ENCODE results near the gene PLAGL1.

PLAGL1 gene

GRCh38 chr6:143963158-143963919 lies 44.7 kb downstream of the PLAGL1 start:
- no peak for DNase-seq

- DNase-seq, result no peak
Observed at GRCh38 chr6:143961886-143962878, 45.9 kb downstream of the PLAGL1 start.

- DNase-seq, result no peak
Observed at GRCh38 chr6:143961066-143961465, 47.0 kb downstream of the PLAGL1 start.

GRCh38 chr6:143959927-143960326 lies 48.1 kb downstream of the PLAGL1 start:
- DNase-seq, result no peak

- no peak for DNase-seq
Observed at GRCh38 chr6:143958839-143959399, 49.1 kb downstream of the PLAGL1 start.

- no peak for DNase-seq
Observed at GRCh38 chr6:143957679-143958274, 50.3 kb downstream of the PLAGL1 start.

- DNase-seq, result no peak
Observed at GRCh38 chr6:143955971-143956370, 52.1 kb downstream of the PLAGL1 start.

- no peak for DNase-seq
Observed at GRCh38 chr6:143953922-143954321, 54.1 kb downstream of the PLAGL1 start.

DNA sequence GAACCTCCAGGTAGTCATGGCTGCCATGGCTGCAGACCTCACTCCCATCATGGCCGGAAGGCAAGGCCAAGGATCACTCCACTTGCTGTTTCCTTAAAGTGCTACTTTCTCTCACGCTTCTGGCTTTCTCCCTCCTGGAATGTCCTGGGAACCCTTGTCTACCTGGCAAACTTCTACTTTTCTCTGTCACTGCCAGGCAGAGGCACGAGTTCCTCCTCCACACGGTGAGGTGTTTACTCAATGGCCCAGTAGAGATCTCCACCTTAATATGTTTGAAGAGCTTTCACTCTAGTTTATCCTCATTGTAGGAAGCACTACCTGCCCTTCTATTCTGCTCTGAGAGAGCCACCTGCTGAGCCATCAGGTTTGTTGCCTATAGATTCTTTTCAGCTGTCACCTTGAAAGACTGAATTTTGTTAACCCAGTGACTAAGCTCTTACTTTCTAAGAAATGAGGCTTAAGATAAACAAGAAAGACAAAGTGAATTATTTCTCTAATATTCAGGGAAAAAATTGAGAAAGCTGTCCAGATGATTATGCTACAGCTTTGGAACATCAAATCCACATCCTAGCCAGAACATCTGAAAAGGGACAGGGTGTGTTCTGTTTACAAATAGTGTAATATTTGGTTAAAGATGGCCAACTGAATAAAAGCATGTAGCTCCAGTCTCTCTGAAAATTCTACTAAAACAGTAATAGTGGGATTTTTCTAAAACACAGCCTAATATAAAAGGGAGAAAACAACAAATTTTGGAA lies 54.9 kb downstream of the PLAGL1 start:
- no peak for DNase-seq

DNA sequence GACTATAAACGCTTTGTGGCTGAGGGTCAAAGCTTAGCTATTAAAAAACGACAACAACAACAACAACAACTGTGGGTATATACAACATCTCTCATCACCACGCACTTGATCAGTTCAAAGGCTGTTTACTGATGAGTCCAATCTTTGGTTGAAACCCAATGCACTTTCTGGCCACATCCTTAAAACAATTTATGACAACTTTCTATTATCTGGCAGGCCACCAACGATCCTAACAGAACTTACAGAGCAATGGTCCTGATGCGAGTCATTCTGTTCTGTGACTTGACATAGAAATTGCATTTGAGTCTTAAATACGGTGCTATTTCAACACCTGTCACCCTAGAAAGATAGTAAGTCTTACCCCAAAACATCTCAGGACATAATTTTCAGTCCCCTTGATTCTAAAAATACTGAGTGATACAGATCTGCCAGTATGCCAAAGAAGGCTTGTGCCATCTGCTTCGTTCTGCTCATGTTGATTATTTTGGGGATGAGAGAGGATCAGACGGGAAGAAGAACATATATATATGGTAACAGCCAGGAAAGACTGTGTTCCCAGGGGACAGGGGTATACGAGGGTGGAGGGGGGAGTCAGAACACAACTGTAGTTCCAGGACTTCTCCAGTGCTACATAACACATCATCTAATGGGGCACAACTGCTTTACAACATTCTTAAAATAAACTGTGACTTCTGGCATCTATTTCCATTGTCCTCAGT lies 55.8 kb downstream of the PLAGL1 start:
- no peak for DNase-seq

DNA sequence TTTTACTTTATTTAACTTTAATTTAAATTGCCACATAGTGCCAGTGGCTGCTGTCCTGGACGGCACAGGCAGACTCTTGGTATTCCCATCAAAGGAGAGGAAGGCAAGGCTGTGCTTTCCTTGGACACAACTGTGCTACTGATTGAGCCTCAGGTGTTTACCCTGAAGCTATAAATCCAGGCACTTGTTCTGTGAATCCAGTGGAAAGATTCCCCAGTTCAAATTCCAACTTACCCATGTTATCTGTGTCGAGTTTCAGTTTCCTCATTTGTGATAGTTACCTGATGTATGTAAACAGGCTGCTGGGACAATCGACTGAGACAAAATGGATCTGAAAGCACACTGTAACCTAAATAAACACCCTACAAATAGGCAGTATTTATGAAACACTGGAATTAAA lies 57.2 kb downstream of the PLAGL1 start:
- no peak for DNase-seq

- no peak for DNase-seq
Observed at GRCh38 chr6:143949962-143950361, 58.1 kb downstream of the PLAGL1 start.

DNA sequence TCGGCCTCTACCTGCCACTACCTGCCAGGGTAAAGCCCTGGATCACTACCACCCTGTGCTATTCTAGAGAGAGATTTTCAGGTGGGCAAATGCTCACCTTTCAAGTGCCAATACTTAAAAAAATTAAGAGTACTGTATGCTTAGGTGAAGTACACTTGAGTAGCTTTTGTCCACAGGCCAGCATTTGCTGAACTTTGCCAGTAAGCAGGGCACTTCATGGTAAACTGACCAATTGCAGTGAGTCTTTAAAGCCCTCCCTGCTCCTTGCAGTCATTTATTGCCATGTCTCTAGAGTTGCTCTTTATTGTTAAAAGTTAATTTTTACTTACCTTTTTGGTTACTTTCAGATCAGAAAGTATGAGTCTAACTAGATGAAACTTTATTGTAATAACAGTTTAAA lies 58.5 kb downstream of the PLAGL1 start:
- no peak for DNase-seq

DNA sequence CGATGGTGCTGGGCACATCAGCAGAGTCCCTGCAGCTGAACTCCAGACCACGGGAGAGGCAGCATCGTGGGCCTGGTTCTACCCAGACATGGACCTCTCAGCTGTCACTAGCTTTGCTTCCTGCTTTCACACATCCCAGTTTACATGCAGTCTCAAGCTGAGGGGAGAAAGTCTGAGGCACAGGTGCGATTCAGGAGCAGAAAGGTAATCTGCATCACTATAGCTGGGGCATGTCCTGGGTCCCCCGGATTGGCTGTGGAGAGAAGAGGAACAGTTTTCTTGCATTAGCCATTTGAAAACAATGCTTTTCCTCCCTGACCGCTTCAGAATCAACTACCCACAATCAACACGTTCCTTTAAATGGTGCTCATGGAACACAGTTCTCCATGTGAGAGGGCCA lies 59.9 kb downstream of the PLAGL1 start:
- no peak for DNase-seq

DNA sequence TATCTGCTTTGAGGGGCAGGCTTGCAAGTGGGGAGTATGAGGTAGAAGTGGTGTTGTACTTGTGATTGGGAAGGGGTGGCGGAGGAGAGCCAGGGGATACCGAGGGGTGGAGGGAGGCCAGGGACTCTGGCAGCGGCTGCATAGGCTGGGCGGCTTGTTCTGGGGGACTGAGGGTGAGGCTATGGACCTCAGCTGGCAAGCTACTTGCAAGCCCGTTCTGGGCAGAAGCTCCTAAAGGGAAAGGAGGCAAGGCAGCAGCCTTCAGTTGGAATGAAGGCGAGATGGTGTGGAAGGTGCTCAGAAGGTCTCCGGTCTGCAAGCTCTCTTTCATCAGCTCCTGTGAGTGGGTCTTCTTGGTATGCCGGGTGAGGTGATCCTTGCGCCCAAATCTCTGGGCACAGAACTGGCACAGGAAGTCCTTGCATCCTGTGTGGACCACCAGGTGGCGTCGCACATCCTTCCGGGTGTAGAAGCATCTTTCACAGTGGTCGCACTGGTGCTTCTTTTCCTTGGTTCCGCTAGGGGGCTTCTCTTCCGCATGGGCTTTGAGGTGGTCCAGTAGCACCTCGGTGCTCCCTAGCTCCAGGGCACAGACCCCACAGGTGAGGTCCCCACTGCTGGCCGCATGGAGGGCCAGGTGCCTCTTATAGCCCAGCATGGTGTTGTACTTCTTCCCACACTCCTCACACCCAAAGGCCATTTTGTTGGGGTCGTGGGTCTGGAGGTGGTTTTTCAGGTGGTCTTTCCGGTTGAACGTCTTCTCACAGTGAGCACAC lies 66.0 kb downstream of the PLAGL1 start:
- DNase-seq, result no peak

GRCh38 chr6:143940011-143940597 lies 68.0 kb downstream of the PLAGL1 start:
- no peak for DNase-seq

GRCh38 chr6:143939364-143939763 lies 68.7 kb downstream of the PLAGL1 start:
- DNase-seq, result no peak

DNA sequence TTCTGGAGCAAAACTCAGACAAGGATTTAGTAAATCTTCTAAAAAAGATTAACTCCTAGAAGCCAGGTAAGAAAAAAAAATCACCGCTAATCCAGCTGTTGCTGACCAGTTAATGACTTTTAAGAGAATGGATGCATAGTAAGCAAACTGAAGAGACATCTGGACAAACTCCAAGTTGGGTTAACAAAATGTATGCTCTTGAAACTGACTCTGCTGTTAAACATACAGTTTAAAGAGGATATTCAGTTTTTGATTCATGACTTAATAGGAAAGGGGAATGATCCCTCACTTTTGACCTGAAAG lies 70.4 kb downstream of the PLAGL1 start:
- no peak for DNase-seq

GRCh38 chr6:143936778-143937667 lies 71.0 kb downstream of the PLAGL1 start:
- no peak for DNase-seq

- DNase-seq, result no peak
Observed at GRCh38 chr6:143936347-143936746, 71.7 kb downstream of the PLAGL1 start.

All from NCI-H2029 treated with DMSO at 0.1 percent for 48 hours (cell line).